HG02938 (cell line): ENCODE results near the gene CSRP1.

Source experiments
- ATAC-seq: cut with Tn5 transposase; IDR thresholded peaks from one replicate; pipeline ENCODE4 v1.9.1; 2021; ENCODE audit warnings: mild to moderate bottlenecking, moderate library complexity; ENCODE audit not compliant: unreplicated experiment

CSRP1 gene

DNA sequence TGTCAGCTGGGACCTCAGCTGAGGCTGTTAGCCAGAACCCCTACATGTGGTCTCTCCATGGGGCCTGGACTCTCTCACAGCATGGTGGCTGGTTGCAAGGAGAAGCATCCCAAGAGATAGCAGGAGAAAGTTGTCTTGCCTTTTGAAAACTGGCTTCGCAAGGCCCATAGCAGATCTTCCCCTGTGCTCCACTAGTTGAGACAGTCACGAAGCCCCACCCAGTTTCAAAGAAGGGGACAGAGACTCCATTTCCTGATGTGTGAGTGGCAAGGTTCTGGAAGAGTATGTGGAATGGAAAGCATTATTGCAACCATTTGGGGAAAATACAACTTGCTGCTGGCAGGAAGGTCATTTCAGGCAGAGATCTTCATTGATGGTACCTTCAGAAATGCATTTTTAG lies 7.5 kb upstream of the CSRP1 start:
- ATAC-seq = no peak

DNA sequence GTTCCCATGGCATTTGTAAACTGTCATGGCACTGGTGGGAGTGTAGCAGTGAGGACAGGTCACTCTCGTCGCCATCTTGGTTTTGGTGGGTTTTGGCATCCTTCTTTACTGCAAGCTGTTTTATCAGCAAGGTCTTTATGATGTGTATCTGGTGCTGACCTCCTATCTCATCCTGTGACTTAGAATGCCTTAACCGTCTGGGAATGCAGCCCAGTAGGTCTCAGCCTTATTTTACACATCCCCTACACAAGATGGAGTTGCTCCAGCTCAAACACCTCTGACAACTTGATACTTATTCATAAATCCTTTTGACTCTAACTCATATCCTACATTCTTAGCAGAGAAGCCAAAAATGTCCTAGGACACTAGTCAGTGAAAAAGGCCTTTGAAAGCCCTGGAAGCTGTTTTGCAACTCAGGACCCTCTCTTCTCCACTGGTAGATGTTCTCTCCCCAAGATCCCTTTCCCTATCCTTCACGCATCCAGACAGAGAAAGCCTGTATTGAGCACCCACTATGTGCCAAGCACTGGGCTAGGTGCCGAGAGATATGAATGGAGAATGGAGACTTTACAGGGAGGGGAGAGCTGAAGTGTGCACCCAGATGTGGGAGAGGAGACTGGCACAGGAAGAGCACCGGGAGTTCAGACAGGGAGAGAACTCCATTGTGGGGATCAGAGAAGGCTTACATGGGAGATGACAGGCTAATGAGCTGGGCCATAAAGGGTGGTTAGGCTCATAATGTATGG lies 6.7 kb upstream of the CSRP1 start:
- ATAC-seq = no peak

DNA sequence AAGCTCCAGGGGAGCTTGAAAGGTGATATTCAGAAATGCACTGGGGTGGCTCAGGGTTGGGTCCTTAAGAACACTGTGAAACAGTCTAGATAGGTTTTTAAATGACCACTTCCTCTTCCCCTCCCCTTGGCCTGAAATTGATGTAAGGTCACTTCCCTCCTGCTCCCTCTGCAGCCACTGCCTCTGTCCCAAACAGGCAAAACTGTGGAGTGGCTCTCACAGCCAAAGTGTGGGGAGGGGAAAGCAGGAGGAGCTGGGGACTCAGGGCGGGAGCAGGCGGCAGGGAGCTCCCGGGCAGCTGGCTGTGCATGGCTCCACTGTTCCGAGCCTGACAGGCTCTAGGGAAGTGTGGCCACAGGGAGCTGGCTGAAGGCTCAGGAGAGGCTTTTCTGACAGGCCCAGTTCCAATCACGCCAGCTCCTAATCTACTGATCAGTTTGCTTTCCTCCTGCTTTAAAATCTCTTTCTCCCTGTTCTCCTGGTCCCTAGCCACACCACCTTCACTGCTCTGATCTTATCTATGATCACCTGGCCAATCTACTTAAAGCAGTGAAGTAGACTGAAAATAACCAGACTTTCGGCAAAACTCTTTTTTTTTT lies 5.1 kb upstream of the CSRP1 start:
- ATAC-seq = peak; percentile 56

DNA sequence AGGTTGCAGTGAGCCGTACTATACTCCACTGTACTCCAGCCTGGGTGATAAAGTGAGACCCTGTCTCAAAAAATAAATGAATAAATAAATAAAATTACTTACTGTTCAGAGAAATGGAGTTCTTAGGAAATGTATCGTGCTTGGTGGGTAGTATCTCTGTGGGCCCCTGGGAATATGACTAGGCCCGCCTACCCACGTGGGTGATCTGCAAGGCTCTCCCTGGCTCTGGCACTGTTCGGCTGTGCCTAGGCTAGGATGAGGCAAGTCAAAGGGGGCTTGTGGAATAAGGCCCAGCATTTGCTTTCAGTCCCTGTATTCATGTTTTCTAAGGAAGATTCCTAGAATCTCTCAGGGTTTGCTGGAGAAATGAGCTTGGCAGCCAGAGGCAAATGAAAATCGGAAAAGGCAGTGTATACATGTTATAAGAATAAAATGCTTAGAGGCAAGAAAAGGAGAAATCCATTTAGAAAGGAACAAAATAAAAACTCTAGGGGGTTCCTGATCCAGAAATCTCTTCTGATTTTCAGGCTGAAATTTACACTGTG lies 4.5 kb upstream of the CSRP1 start:
- no peak for ATAC-seq

DNA sequence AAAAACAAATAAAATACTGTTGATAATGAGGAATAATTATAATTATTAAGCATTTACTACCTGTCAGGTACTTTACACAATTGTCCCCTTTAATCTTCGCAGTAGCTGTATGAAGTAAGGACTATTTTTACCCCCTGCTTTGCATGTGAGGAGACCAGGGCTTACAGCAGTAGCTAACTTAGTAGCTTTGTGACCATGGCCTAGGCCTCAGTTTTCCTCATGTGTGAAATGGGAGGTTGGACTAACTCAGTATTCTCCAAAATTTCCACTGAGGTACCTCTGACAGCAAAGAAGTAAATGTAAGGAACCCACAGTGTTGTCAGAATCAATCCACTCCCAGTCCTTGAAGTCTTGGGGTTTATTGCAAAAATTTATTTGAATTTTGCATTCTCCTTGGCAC lies 3.8 kb upstream of the CSRP1 start:
- no peak for ATAC-seq

DNA sequence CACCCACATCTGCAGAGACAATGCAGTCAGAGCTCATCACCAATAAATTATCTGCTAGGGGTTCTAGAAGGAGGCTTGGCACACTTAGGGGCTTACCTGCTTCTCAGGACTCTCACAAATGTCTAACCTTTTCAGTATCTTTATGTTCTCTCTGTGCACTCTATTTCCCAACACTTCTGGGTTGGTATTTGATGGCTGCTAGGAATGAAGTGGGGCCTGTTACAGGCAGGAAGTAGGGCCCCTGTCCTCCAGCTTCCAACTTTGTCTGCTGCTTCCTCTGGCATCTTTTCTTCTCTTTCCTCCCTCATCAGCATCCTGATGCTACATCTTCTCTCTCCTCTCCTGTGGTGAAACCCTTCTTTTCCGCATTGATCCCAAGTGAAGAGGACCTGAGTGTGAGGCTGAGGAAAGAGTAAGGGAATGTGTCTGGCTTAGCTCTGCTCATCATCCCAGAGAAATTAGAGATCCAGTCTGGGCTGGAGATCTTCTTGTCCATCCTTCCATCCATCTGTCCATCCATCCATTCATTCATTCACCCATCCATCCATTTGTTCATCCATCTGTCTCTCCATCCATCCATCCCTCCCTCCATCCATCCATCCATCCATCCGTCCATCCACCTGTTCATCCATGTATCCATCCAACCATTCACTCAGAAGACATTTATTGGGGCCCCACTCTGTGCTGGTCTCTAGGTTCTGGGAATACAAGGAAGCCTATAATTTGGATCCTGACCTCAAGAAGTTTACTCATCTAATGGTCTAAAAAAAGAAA lies 2.9 kb upstream of the CSRP1 start:
- ATAC-seq = no peak

DNA sequence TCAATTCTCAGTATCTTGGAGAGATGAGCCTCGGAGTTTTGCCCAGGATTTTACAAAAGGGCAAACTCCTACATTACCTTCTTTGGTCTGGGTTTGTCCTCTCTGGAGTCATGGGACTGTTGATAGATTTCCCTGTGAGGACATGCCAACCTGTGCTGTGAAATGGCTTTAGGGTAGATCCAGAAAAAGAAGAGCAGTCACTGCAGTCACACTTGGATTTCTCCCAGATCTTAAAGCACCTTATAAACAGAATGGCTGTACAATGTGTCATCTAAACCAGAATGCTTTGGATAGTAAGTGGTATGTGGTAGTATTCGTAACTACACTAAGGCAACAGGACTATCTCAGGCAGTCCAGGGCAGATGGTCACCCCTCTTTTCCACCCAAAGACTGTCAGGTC lies 1.9 kb upstream of the CSRP1 start:
- ATAC-seq = no peak

DNA sequence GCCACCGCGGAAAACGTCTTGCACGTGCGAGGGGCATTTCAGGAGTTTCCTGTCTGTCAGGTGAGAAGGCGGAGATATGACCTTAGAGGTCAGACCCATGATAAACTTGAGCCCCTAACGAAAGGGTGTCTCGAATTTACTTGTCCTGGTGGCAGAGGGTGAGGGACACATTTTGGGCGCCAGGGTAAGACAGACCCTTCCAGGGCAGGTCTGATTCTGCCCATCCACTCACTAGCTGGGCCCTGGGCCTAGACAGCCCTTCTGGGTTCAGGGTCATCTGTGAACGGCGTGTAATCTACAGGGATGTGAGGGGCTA lies 395 bp upstream of the CSRP1 start:
- ATAC-seq = no peak

DNA sequence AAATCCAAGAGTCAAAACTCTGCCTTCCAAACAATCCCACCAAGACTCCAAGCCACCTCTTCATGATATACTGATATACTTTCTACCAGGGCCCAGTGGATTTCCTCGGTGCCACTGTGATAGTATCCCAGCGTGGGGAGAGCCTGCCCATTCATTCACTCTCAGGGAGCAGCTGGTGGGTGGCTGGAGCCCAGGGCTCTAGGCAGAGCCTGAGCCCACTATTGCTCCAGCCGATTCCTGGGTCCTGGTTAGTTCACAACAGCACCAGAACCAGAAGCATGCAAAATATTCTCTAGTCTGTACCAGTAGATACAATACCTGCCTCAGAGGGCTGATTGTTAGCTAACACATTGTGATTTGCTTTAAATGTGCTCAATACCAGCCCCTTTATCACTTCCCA lies 831 bp downstream of the CSRP1 start:
- ATAC-seq = no peak

DNA sequence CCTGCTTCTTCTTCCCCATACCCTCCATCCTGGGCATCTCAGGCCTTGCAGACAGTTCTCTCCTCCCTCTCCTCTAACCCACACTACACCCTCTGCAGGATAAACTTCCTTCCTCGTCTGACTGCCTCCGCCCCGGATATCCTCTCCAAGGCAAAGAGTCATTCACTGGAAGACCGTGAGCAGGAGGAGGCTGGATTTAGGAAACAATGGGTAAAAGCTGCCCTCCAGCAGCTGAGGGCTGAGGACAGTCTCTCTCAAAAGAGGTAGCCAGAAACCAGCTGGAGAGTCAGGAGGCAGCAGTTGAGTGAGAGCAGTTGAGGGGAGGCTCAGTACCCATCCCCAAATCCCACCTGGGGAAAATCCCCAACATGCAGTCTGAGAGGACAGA lies 1.4 kb downstream of the CSRP1 start:
- no peak for ATAC-seq

GRCh38 chr1:201504799-201505502 lies 2.0 kb downstream of the CSRP1 start:
- no peak for ATAC-seq

DNA sequence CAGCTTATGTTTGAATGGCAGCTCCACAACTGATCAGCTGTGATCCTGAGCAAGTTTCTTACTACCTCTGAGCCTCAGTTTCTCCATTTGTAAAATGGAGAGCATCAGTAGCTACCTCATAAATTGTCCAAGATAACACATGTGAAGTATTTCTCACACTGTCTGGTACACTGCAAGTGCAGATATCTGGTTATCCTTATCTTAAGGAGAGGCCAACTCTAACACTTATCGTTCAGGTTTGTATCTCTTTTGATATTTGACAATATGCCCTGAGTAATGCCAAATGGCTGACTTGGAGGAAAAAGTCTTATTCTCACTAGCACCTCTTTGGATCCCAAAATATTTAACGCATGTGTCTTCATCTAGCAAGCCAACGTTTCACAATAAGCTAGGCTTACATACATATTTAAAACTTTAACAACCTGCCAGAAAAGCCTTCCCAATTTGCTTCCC lies 2.7 kb downstream of the CSRP1 start:
- ATAC-seq = no peak

DNA sequence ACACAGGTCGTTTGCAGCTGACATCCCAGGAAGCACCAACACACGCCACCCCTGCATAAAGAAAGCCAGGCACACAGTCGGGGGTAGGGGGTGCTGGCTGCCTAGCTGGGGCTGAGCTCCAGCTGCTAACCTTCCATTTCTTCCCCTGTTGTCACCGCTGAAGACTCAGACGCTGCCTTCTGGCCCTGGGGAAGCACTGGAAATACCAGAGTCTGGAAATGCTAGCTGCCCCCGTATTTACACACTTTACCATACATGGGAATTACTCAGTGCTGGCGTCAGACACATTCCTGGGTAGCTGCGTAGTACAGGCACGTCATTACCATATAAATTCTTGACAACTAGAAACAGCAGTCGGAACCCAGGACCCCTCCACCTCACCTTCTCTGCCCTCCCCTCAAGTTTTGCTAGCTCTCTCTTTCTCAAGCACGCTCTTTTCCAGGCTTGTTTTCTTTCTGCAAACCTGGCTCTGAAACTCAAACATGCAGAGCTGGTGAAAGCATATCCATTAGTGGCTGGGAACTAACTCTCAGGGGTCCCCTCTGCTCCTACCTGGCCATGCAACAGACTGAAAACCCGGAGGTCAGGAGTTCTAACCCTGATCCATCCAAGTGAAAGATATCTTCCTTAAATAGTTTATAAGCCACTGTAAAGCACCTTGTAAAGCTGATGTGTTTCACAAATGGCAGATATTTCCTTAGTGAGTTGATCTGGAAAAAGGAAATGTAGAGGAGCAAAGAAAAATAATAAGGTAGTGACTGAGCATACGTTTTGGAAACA lies 3.3 kb downstream of the CSRP1 start:
- ATAC-seq = no peak

DNA sequence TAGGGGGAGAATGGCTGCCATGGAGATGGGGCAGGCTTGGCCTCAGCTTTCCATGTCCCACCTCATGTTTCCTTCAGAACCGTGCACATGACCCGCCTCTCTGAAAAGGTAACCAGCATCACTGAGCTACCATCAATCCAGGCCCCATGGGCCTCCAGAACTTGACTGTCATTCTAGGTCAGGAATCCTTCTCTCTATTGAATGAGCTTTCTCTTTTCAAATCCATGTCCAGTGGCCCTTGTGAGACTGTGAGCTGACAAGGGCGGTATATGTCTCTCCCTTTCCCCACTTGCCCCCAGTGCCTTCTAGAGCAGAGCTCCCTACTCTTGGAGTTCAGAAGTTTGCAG lies 4.4 kb downstream of the CSRP1 start:
- ATAC-seq = no peak

- no peak for ATAC-seq
These were observed 5.0 kb downstream of the CSRP1 start for GRCh38 chr1:201501812-201502510.

GRCh38 chr1:201501144-201501543 lies 5.8 kb downstream of the CSRP1 start:
- no peak for ATAC-seq

DNA sequence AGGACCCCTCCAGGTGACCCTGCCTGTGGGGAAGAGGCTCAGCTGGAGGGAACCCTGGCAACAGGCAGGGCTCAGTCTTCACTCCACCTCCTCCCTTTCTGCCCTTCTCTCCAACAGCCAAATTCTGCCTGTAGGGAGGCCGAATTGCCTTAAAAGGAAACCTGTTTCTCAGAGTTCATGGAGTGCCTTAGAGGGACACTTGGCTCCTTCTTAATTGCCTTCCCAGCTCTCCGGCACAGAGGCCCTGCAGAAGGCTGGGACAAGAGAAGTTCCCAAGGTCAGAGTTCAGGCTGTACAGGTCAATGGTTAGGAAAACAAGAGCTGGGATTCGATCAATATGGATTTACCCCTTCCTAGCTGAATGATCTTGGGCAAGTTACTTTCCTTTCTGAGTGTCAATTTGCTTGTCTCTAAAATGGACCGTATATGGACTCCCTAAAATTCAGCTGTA lies 6.2 kb downstream of the CSRP1 start:
- no peak for ATAC-seq

- ATAC-seq = no peak
These were observed 6.9 kb downstream of the CSRP1 start for GRCh38 chr1:201499795-201500669.

DNA sequence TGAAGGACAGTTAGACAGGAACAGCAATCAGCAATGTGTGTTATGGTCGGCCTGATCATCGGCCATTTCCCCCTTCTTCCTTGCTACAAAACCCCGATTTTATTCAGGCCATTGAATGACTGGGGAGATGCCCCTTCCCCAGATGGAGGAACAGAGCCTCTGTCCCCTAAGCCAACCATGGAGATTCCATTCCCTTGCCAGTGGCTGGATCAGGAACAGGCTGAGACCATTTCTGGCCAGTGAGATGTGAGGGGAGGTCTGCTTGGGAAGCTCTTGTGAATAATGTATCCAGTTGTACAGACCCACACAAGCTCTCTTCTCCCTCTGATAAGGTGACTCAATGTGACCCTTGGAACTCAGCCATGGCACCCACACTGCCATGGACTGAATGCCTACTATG lies 7.7 kb downstream of the CSRP1 start:
- ATAC-seq = no peak
